Measurements from ENCODE around the gene GNG13. TPM values are rescaled to one million over a fixed set of nuclear protein-coding genes. Genes with fewer than 3 reads are reported as not detected.

The GNG13 gene
- total RNA-seq, 4 donors from 2014 or later = not detected

DNA sequence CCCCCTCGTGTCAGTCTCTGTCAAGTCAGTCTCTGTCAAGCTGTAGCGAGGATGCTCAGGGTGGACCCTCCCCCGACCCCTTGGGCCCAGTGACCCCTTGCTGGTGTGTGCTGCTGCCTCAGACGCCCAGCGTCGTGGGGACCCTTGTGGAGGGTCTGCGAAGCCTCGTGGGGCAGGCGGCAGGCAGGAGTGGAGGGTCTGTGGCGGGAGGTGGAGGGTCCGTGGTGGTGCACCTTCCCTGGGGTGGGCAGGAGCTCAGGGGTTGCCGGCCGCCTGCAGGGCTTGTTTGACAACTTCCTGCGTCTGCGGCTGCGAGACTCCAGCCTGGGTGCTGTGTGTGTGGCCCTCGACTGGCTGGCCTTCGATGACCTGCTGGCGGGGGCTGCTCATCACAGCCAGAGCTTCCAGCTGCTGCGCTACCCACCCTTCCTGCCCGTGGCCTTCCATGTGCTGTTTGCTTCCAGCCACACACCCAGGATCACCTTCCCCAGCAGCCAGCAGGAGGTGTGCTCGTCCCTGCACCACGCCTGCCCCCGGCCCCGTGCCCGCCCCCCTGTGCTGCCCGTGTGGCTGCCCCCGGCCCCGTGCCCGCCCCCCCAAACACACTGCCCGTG, 5.6 kb downstream of the GNG13 start:
- 84 to 87% methylated on average over 24 to 30 of the region's 31 CpGs for WGBS, 2 donors
- DNase-seq (ENCODE audit: low spot score in 2 of 2) = no peak
- H3K4me3 ChIP-seq (ENCODE audit: low read depth, poor library complexity, severe bottlenecking) = no peak overlapping the region
- TF ChIP-seq, protein P1, sequence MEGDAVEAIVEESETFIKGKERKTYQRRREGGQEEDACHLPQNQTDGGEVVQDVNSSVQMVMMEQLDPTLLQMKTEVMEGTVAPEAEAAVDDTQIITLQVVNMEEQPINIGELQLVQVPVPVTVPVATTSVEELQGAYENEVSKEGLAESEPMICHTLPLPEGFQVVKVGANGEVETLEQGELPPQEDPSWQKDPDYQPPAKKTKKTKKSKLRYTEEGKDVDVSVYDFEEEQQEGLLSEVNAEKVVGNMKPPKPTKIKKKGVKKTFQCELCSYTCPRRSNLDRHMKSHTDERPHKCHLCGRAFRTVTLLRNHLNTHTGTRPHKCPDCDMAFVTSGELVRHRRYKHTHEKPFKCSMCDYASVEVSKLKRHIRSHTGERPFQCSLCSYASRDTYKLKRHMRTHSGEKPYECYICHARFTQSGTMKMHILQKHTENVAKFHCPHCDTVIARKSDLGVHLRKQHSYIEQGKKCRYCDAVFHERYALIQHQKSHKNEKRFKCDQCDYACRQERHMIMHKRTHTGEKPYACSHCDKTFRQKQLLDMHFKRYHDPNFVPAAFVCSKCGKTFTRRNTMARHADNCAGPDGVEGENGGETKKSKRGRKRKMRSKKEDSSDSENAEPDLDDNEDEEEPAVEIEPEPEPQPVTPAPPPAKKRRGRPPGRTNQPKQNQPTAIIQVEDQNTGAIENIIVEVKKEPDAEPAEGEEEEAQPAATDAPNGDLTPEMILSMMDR (IDR thresholded peaks at IDR 0.05) = no peak
- TF ChIP-seq POLR2A (IDR thresholded peaks at IDR 0.05) = no peak
- intact Hi-C loops (cut with DNase I; ENCODE audit: low total_unique reads) = no loop called here

GRCh38 chr16:794091-794822, 6.3 kb downstream of the GNG13 start:
- DNase-seq (ENCODE audit: low spot score in 2 of 2) = no peak
- 89% methylated on average over 37 to 40 of the region's 40 CpGs for WGBS, 2 donors
- TF ChIP-seq POLR2A (IDR thresholded peaks at IDR 0.05) = no peak
- TF ChIP-seq, protein P1 (IDR thresholded peaks at IDR 0.05) = no peak
- intact Hi-C loops (cut with DNase I; ENCODE audit: low total_unique reads) = no loop called here
- H3K4me3 ChIP-seq (ENCODE audit: low read depth, poor library complexity, severe bottlenecking) = no peak overlapping the region

- intact Hi-C loops (cut with DNase I; ENCODE audit: low total_unique reads) = no loop called here
- 81 to 93% methylated on average over 4 to 7 of the region's 8 CpGs for WGBS, 2 donors
- TF ChIP-seq, protein P1 (IDR thresholded peaks at IDR 0.05) = no peak
- TF ChIP-seq POLR2A (IDR thresholded peaks at IDR 0.05) = no peak
- no peak overlapping the region for H3K4me3 ChIP-seq (ENCODE audit: low read depth, poor library complexity, severe bottlenecking)
- no peak for DNase-seq (ENCODE audit: low spot score in 2 of 2)
These were observed 7.1 kb downstream of the GNG13 start for GRCh38 chr16:793414-793813.

- no peak for TF ChIP-seq POLR2A (IDR thresholded peaks at IDR 0.05)
- TF ChIP-seq, protein P1 (IDR thresholded peaks at IDR 0.05) = no peak
- no peak overlapping the region for H3K4me3 ChIP-seq (ENCODE audit: low read depth, poor library complexity, severe bottlenecking)
- intact Hi-C loops (cut with DNase I; ENCODE audit: low total_unique reads) = no loop called here
- 91 to 94% methylated on average over 30 to 46 of the region's 46 CpGs for WGBS, 2 donors
- DNase-seq (ENCODE audit: low spot score in 2 of 2) = no peak
These were observed 8.1 kb downstream of the GNG13 start for GRCh38 chr16:792221-792995.

DNA sequence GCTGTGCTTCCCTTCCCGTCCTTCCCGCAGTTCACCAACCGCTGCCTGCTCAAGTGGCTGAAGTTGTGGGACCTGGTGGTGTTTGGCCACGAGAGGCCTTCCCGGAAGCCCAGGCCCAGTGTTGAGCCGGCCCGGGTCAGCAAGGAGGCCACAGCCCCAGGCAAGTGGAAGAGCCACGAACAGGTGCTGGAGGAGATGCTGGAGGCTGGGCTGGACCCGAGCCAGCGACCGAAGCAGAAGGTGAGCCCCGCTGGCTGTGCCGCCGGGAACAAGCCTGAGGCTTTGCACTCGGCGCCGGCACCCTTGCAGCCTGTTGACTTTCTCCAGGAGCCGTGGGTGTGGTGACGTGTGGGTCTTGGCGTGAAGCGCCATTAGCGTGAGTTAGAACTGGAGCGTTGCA, 9.4 kb downstream of the GNG13 start:
- intact Hi-C loops (cut with DNase I; ENCODE audit: low total_unique reads) = no loop called here
- DNase-seq (ENCODE audit: low spot score in 2 of 2) = no peak
- TF ChIP-seq POLR2A (IDR thresholded peaks at IDR 0.05) = no peak
- TF ChIP-seq, protein P1 (IDR thresholded peaks at IDR 0.05) = no peak
- WGBS, 2 donors = 95 to 96% methylated on average over 18 to 23 of the region's 23 CpGs
- no peak overlapping the region for H3K4me3 ChIP-seq (ENCODE audit: low read depth, poor library complexity, severe bottlenecking)

All from lower leg skin (tissue), 4 donors.